EL (cell line): ENCODE measurements around the gene PCNX2.
A peak's percentile ranks its signal among the peaks of the same experiment; 100 is the strongest.

Experiments
- DNase-seq: peaks from one replicate; pipeline ENCODE4 v3.0.0-alpha.2; 2016

Gene PCNX2

GRCh38 chr1:233313434-233314155 lies 18.1 kb upstream of the PCNX2 start:
- DNase-seq = no peak

GRCh38 chr1:233304489-233305102 lies 9.1 kb upstream of the PCNX2 start:
- DNase-seq = no peak

- no peak for DNase-seq
Measured at GRCh38 chr1:233300326-233300725, 4.8 kb upstream of the PCNX2 start.

- no peak for DNase-seq
Measured at GRCh38 chr1:233299450-233299849, 3.9 kb upstream of the PCNX2 start.

- DNase-seq = no peak
Measured at GRCh38 chr1:233295975-233296322, 424 bp upstream of the PCNX2 start.

- DNase-seq = peak; percentile 81
Measured at GRCh38 chr1:233294913-233295236, 650 bp downstream of the PCNX2 start.

GRCh38 chr1:233293556-233294446 lies 1.7 kb downstream of the PCNX2 start:
- no peak for DNase-seq

GRCh38 chr1:233290396-233291034 lies 5.0 kb downstream of the PCNX2 start:
- DNase-seq = no peak

- no peak for DNase-seq
Measured at GRCh38 chr1:233289676-233290075, 5.8 kb downstream of the PCNX2 start.

GRCh38 chr1:233282582-233282886 lies 13.0 kb downstream of the PCNX2 start:
- DNase-seq = no peak

- peak; percentile 21 for DNase-seq
Measured at GRCh38 chr1:233281711-233282581, 13.6 kb downstream of the PCNX2 start.

GRCh38 chr1:233279971-233280370 lies 15.6 kb downstream of the PCNX2 start:
- no peak for DNase-seq

GRCh38 chr1:233278631-233279030 lies 16.9 kb downstream of the PCNX2 start:
- no peak for DNase-seq

- no peak for DNase-seq
Measured at GRCh38 chr1:233277637-233278606, 17.6 kb downstream of the PCNX2 start.

- DNase-seq = peak; percentile 49
Measured at GRCh38 chr1:233269656-233270055, 25.9 kb downstream of the PCNX2 start.

- DNase-seq = no peak
Measured at GRCh38 chr1:233268389-233269022, 27.0 kb downstream of the PCNX2 start.

GRCh38 chr1:233261695-233262094 lies 33.8 kb downstream of the PCNX2 start:
- no peak for DNase-seq

- no peak for DNase-seq
Measured at GRCh38 chr1:233261206-233261605, 34.3 kb downstream of the PCNX2 start.

GRCh38 chr1:233257786-233258185 lies 37.7 kb downstream of the PCNX2 start:
- DNase-seq = no peak

GRCh38 chr1:233256789-233257188 lies 38.7 kb downstream of the PCNX2 start:
- DNase-seq = no peak

- no peak for DNase-seq
Measured at GRCh38 chr1:233256191-233256590, 39.3 kb downstream of the PCNX2 start.
